ENCODE results near the gene MYL4. TPM values are rescaled to one million over a fixed set of nuclear protein-coding genes. Genes with fewer than 3 reads are reported as not detected.
A peak's percentile ranks its signal among the peaks of the same experiment; 100 is the strongest.

MYL4 gene
- total RNA-seq (100 to 1,000 TPM in 5 of 10 donors, 10 to 100 TPM in 5; 33.9 to 459 (median 92.5) TPM), polyA plus RNA-seq (100 to 1,000 TPM in 1 of 2 donors, 10 to 100 TPM in 1; 36.5 to 239 TPM)
- long read RNA-seq, donor 1, transcript MYL4-202 (7 exons, 855 nt), result major isoform, 113 of 158 reads
- long read RNA-seq, donor 1, transcript MYL4-208 (8 exons, 850 nt), result minor isoform, 14 of 158 reads
- long read RNA-seq, donor 1, transcript MYL4-201 (8 exons, 907 nt), result minor isoform, 6 of 158 reads
- long read RNA-seq, donor 1, partial matches to known transcripts, result 15 of 158 reads
- long read RNA-seq, donor 1, other reads (novel, unspliced or antisense), result 10 of 158 reads
- long read RNA-seq, donor 2, transcript MYL4-202 (7 exons, 855 nt), result major isoform, 70 of 103 reads
- long read RNA-seq, donor 2, transcript MYL4-208 (8 exons, 850 nt), result minor isoform, 8 of 103 reads
- long read RNA-seq, donor 2, partial matches to known transcripts, result 13 of 103 reads
- long read RNA-seq, donor 2, other reads (novel, unspliced or antisense), result 10 of 103 reads
- long read RNA-seq, donor 3, transcript MYL4-202 (7 exons, 855 nt), result major isoform, 5 of 7 reads
- long read RNA-seq, donor 3, partial matches to known transcripts, result 0 of 7 reads
- long read RNA-seq, donor 3, other reads (novel, unspliced or antisense), result 1 of 7 reads

DNA sequence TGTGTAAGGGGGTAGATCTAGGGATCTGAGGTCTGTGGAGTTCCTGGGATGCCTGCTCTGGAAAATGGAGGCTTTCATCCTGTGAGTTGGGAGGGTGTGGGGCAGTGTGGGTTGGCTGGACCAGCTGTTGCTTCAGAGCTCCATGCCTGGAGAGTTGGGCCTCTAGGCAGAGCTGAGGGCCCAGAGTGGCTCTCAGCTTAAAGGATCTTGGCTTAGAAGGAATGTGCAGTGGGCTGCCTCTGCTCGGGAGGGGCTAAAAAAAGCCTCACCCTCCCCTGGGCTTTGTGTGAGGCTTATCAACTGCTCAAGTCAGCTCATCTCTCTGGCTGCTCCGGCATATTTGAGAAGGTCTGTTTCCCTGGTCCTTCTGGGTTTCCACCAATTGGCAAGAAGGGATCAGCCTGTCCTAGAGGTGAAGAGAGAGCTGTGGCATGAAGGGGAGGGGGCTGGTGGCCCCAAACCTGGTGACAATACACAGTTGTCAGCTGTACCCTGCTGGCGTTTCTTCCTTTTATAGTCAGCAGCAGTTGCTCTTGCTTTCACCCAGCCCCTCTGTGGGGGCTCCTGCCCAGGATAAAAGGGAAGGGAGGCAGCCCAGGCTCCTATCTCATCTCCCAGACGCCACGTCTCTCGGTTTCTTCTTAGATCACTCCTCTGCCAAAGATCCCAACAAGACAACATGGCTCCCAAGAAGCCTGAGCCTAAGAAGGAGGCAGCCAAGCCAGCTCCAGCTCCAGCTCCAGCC lies at the start of gene MYL4:
TSS of gene MYL4 (plus strand) at position 605 of the 745 bp plus-strand sequence. CDS start at position 680, 75 bp downstream.
- Histone ChIP-seq H3K4me1 (peaks cover 6 to 55% (median 40%) of the 10 kb centered on the region in 9 donors), H3K4me3 (no peak within 1 kb of the TSS), H3K27ac (peak within 1 kb of the TSS in 4 of 10 donors; percentile 15 to 52 (median 34)), H3K36me3 (no peaks in the 10 kb centered on the region), H3K27me3 (no peaks in the 10 kb centered on the region), H3K9me3 (no peaks in the 10 kb centered on the region)
- WGBS, 2 donors, result 52 to 64% methylated on average over 6 of the region's 6 CpGs
- ATAC-seq (peak in 1 of 8 donors; percentile 4), DNase-seq (no peak)
- TF ChIP-seq, protein P1, sequence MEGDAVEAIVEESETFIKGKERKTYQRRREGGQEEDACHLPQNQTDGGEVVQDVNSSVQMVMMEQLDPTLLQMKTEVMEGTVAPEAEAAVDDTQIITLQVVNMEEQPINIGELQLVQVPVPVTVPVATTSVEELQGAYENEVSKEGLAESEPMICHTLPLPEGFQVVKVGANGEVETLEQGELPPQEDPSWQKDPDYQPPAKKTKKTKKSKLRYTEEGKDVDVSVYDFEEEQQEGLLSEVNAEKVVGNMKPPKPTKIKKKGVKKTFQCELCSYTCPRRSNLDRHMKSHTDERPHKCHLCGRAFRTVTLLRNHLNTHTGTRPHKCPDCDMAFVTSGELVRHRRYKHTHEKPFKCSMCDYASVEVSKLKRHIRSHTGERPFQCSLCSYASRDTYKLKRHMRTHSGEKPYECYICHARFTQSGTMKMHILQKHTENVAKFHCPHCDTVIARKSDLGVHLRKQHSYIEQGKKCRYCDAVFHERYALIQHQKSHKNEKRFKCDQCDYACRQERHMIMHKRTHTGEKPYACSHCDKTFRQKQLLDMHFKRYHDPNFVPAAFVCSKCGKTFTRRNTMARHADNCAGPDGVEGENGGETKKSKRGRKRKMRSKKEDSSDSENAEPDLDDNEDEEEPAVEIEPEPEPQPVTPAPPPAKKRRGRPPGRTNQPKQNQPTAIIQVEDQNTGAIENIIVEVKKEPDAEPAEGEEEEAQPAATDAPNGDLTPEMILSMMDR (IDR thresholded peaks at IDR 0.05), result no peak
- intact Hi-C loops (cut with DNase I), result no loop called here

DNA sequence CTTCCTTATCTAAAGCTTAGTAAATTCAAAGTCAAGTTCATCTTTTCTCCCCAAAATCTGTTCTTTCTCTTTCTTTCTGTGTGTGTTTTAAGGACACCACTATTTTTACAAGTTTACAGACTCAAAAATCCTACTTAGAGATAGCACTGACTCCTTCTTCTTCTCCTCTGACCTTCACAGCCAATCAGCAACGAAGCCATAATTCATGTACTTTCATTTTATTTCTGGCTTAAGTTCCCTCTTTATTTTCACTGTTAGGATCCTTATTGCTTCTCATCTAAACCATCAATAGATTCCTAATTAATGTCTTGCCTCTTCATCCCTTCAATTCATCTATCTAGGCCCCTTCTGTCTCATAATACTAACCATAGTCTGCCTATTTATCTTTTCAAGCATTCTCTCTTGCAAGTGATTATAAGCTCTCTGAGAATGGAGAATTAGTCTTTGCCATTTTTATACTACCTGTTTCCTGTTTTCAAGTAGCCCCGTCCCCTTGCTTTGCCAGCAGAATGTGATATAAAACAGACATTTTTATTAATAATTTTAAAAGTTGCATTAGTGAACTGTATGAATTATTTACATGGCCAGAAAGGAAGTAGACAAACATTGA lies 47.0 kb upstream of the MYL4 start:
- H3K4me3 ChIP-seq, result no peak overlapping the region
- 43 to 54% methylated on average over 2 of the region's 2 CpGs for WGBS, 2 donors
- intact Hi-C loops (cut with DNase I), result loop anchor here in 1 of 10 donors (10.0 kb wide), 1 partner anchor 153 kb away; no protein-coding TSS in a partner anchor

DNA sequence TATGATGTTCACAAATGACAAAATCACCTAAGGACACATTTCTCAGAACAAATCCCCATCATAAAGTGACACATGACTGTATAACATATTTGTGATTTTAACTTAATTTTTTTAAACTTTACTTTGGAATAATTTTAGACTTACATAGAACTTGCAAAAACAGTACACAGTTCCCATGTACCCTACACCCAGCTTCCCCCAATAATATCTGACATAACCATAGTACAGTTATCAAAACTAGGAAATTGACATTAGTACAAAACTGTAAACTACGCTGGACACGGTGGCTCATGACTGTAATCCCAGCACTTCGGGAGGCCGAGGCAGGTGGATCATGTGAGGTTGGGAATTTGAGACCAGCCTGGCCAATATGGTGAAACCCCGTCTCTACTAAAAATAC lies 44.9 kb upstream of the MYL4 start:
- WGBS, 2 donors, result 95 to 96% methylated on average over 5 of the region's 5 CpGs
- DNase-seq (no peak), ATAC-seq (peak in 1 of 8 donors; percentile 23)
- Histone ChIP-seq H3K36me3 (peaks cover 0 to 97% (median 26%) of the 10 kb centered on the region in 9 donors), H3K27me3 (no peaks in the 10 kb centered on the region), H3K4me1 (peaks cover 0 to 49% (median 16%) of the 10 kb centered on the region in 9 donors), H3K27ac (no peak overlapping the region), H3K4me3 (no peak overlapping the region), H3K9me3 (no peaks in the 10 kb centered on the region)
- TF ChIP-seq, protein P1 (IDR thresholded peaks at IDR 0.05), result no peak
- intact Hi-C loops (cut with DNase I), result loop anchor here in 1 of 10 donors (10.0 kb wide), 1 partner anchor 151 kb away; no protein-coding TSS in a partner anchor

More for the DNA sequence above, 47.0 kb upstream of the MYL4 start:
- no peak for DNase-seq
- H3K27me3 ChIP-seq, result no peaks in the 10 kb centered on the region
- peak overlapping the region in 3 of 10 donors; percentile 13 to 45 (median 29) for H3K27ac ChIP-seq
- no peak for ATAC-seq
- H3K36me3 ChIP-seq, result peaks cover 0 to 97% (median 18%) of the 10 kb centered on the region in 9 donors
- TF ChIP-seq, protein P1 (IDR thresholded peaks at IDR 0.05), result no peak
- peaks cover 0 to 42% (median 16%) of the 10 kb centered on the region in 9 donors for H3K4me1 ChIP-seq
- H3K9me3 ChIP-seq, result no peaks in the 10 kb centered on the region
